OCI-LY7 (cell line): Measurements from ENCODE around the gene EPPIN. TPM values are rescaled to one million over a fixed set of nuclear protein-coding genes. Genes with fewer than 3 reads are reported as not detected.
"Not testable (repeated sequence)": the region's sequence is repeated elsewhere in the genome, so short reads cannot be mapped to it uniquely, and the experiment has no call there.

Experiments used
- BruUV-seq: library from RNA; stranded (reverse); fragments of 400-500 nt; replicated peaks from 2 replicates; lab custom pipeline; 2021; lab: Mats Ljungman, UMichigan
- CTCF ChIA-PET: fragments of 300-600 bp; sonication (Branson Sonifier 250); formaldehyde crosslinking; loops from one replicate; lab custom pipeline; 2022; ENCODE audit warnings: antibody characterized with exemption; ENCODE audit not compliant: unreplicated experiment; lab: Charles Lee
- POLR2A ChIA-PET: fragments of 300-600 bp; sonication (Branson Sonifier 250); formaldehyde crosslinking; loops from one replicate; lab custom pipeline; 2022; ENCODE audit warnings: antibody characterized with exemption; lab: Charles Lee
- DNase-seq: peaks from one replicate; pipeline ENCODE4 v3.0.0-alpha.2; 2015; ENCODE audit warnings: low spot score
- H2AFZ ChIP-seq: fragments of 200-600 bp; sonication (generic), shearing (Covaris generic); 2 replicates; pipeline ENCODE4 v1.6.1; 2014; ENCODE audit warnings: mild to moderate bottlenecking, antibody characterized with exemption, low read length, moderate library complexity
- H3K27ac ChIP-seq: fragments of 200-600 bp; sonication (generic); 2 replicates; pipeline ENCODE4 v1.5.1; 2014; ENCODE audit warnings: mixed run types, low read depth, mild to moderate bottlenecking, moderate library complexity, low read length, inconsistent platforms; ENCODE audit not compliant: poor library complexity, severe bottlenecking
- H3K36me3 ChIP-seq: fragments of 200-600 bp; sonication (generic); 2 replicates; pipeline ENCODE4 v1.6.1; 2014; ENCODE audit warnings: mild to moderate bottlenecking, antibody characterized with exemption, low read length, moderate library complexity, mixed read lengths; ENCODE audit not compliant: insufficient read depth
- H3K4me1 ChIP-seq: fragments of 200-600 bp; sonication (generic); 2 replicates; pipeline ENCODE4 v1.5.1; 2014; ENCODE audit warnings: mild to moderate bottlenecking, low read length; ENCODE audit not compliant: insufficient read depth, poor library complexity, severe bottlenecking
- H3K4me2 ChIP-seq: fragments of 200-600 bp; sonication (generic); 2 replicates; pipeline ENCODE4 v1.6.1; 2014; ENCODE audit warnings: mild to moderate bottlenecking, low read length
- H3K4me3 ChIP-seq: fragments of 200-600 bp; sonication (generic); 2 replicates; pipeline ENCODE4 v1.5.1; 2014; ENCODE audit warnings: mild to moderate bottlenecking, low read depth, low read length; ENCODE audit not compliant: poor library complexity, severe bottlenecking
- H3K79me2 ChIP-seq: fragments of 200-600 bp; sonication (generic); 2 replicates; pipeline ENCODE4 v1.6.1; 2016; ENCODE audit warnings: low read depth, mild to moderate bottlenecking, low read length, moderate library complexity, mixed read lengths; ENCODE audit not compliant: insufficient read depth
- H3K9me2 ChIP-seq: fragments of 200-600 bp; sonication (generic); 2 replicates; pipeline ENCODE4 v1.6.1; 2016; ENCODE audit warnings: mild to moderate bottlenecking, low read length, mixed read lengths; ENCODE audit not compliant: insufficient read depth
- H3K9me3 ChIP-seq: fragments of 200-600 bp; sonication (generic); 2 replicates; pipeline ENCODE4 v1.6.1; 2014; ENCODE audit warnings: mild to moderate bottlenecking, mixed run types, low read length, mixed read lengths
- H4K20me1 ChIP-seq: fragments of 200-600 bp; sonication (generic); 2 replicates; pipeline ENCODE4 v1.6.1; 2014; ENCODE audit warnings: mild to moderate bottlenecking, antibody characterized with exemption, low read length, moderate library complexity, mixed read lengths; ENCODE audit not compliant: insufficient read depth
- EZH2phosphoT487 ChIP-seq: fragments of 200-600 bp; sonication (generic); IDR thresholded peaks from 2 replicates; pipeline ENCODE4 v1.6.1; 2018; ENCODE audit warnings: low read depth, borderline replicate concordance, mild to moderate bottlenecking, mixed run types, antibody characterized with exemption, low read length, moderate library complexity, mixed read lengths
- intact Hi-C: fragments of 100-400 bp; cut with micrococcal nuclease; formaldehyde crosslinking; loops from one replicate; pipeline ENCODE4 v1.10.0; 2022; ENCODE audit not compliant: unreplicated experiment
- total RNA-seq, 2 experiments: library from RNA; depleted of rRNA in 1 of 2; stranded (reverse); fragments of >200 nt in 1 of 2; shearing (Covaris generic) in 1 of 2; gene quantifications; 2 replicates each; pipeline ENCODE4 v1.2.3, GENCODE V29; 2014 to 2022
- TF ChIP-seq, protein P1 (sequence below): fragments of 200-600 bp; sonication (generic); conservative IDR thresholded peaks from 2 replicates; pipeline ENCODE4 v1.5.1; 2014; ENCODE audit warnings: mild to moderate bottlenecking, antibody characterized with exemption, low read length, moderate library complexity, mixed read lengths

EPPIN gene
- total RNA-seq, 2 experiments from 2014 or later: not detected

DNA sequence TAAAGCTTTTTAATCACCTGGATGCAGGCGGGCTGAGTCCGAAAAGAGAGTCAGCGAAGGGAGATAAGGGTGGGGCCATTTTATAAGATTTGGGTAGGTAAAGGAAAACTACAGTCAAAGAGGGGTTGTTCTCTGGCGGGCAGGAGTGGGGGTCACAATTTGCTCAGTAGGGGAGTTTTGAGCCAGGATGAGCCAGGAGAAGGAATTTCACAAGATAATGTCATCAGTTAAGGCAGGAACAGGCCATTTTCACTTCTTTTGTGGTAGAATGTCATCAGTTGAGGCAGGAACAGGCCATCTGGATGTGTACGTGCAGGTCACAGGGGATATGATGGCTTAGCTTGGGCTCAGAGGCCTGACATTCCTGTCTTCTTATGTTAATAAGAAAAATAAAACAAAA, 37.1 kb upstream of the EPPIN start:
- H3K4me3 ChIP-seq, H3K9me3 ChIP-seq, POLR2A ChIA-PET, H3K4me2 ChIP-seq, H3K79me2 ChIP-seq, H3K4me1 ChIP-seq, H3K27ac ChIP-seq, intact Hi-C loops, DNase-seq, H4K20me1 ChIP-seq, BruUV-seq, H2AFZ ChIP-seq, CTCF ChIA-PET, H3K9me2 ChIP-seq, H3K36me3 ChIP-seq: not testable (repeated sequence)

GRCh38 chr20:45583502-45583901, 36.3 kb upstream of the EPPIN start:
- no peaks in the 10 kb centered on the region for H3K9me3 ChIP-seq
- no peak overlapping the region for H3K27ac ChIP-seq
- CTCF ChIA-PET: no interaction called here
- BruUV-seq: no TSS peak
- POLR2A ChIA-PET: no interaction called here
- no peaks in the 10 kb centered on the region for H4K20me1 ChIP-seq
- H3K4me3 ChIP-seq: no peak overlapping the region
- no peaks in the 10 kb centered on the region for H3K4me1 ChIP-seq
- H3K79me2 ChIP-seq: no peaks in the 10 kb centered on the region
- DNase-seq: no peak
- TF ChIP-seq, protein P1, sequence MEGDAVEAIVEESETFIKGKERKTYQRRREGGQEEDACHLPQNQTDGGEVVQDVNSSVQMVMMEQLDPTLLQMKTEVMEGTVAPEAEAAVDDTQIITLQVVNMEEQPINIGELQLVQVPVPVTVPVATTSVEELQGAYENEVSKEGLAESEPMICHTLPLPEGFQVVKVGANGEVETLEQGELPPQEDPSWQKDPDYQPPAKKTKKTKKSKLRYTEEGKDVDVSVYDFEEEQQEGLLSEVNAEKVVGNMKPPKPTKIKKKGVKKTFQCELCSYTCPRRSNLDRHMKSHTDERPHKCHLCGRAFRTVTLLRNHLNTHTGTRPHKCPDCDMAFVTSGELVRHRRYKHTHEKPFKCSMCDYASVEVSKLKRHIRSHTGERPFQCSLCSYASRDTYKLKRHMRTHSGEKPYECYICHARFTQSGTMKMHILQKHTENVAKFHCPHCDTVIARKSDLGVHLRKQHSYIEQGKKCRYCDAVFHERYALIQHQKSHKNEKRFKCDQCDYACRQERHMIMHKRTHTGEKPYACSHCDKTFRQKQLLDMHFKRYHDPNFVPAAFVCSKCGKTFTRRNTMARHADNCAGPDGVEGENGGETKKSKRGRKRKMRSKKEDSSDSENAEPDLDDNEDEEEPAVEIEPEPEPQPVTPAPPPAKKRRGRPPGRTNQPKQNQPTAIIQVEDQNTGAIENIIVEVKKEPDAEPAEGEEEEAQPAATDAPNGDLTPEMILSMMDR: no peak
- TF ChIP-seq EZH2phosphoT487: no peak
- no peak overlapping the region for H2AFZ ChIP-seq
- no peak overlapping the region for H3K4me2 ChIP-seq
- H3K9me2 ChIP-seq: no peaks in the 10 kb centered on the region
- no peaks in the 10 kb centered on the region for H3K36me3 ChIP-seq
- intact Hi-C loops: no loop called here

DNA sequence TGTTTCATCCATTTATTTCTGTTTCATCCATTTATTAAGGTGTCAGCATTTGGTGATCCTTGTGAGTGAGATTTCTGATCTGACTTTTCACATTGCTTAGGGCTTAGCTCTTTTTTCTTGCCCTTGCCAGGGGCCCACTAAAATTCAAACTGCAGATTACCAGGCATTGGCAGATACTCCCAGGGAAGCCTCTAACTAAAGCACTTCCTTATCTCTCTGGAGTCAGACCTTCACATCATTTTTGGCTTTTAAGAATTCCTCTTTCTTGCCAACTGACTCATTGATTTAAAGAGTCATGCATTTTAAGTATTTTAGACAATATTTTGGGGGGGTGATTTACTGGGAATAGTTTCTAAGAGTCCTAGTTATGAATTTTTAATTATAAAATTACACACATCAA, 34.5 kb upstream of the EPPIN start:
- Histone ChIP-seq H4K20me1 (no peaks in the 10 kb centered on the region), H3K79me2 (no peaks in the 10 kb centered on the region), H3K4me3 (no peak overlapping the region), H2AFZ (no peak overlapping the region), H3K4me1 (no peaks in the 10 kb centered on the region), H3K4me2 (no peak overlapping the region), H3K9me2 (no peaks in the 10 kb centered on the region), H3K27ac (no peak overlapping the region), H3K36me3 (no peaks in the 10 kb centered on the region), H3K9me3 (no peaks in the 10 kb centered on the region)
- no TSS peak for BruUV-seq
- no peak for DNase-seq
- no peak for TF ChIP-seq EZH2phosphoT487
- TF ChIP-seq, protein P1: no peak
- ChIA-PET POLR2A (interaction anchor here (0.7 to 0.8 kb wide), 3 partner anchors 95 to 584 kb away, joined by 3 to 4 read pairs (median 3); no protein-coding TSS in a partner anchor), CTCF (no interaction called here)
- intact Hi-C loops: no loop called here
